Measurements from ENCODE around the gene EPHB4. TPM values are rescaled to one million over a fixed set of nuclear protein-coding genes. Genes with fewer than 3 reads are reported as not detected.

The EPHB4 gene
- total RNA-seq, 2 experiments from 2014 or later: 5.9 to 6.0 TPM

DNA sequence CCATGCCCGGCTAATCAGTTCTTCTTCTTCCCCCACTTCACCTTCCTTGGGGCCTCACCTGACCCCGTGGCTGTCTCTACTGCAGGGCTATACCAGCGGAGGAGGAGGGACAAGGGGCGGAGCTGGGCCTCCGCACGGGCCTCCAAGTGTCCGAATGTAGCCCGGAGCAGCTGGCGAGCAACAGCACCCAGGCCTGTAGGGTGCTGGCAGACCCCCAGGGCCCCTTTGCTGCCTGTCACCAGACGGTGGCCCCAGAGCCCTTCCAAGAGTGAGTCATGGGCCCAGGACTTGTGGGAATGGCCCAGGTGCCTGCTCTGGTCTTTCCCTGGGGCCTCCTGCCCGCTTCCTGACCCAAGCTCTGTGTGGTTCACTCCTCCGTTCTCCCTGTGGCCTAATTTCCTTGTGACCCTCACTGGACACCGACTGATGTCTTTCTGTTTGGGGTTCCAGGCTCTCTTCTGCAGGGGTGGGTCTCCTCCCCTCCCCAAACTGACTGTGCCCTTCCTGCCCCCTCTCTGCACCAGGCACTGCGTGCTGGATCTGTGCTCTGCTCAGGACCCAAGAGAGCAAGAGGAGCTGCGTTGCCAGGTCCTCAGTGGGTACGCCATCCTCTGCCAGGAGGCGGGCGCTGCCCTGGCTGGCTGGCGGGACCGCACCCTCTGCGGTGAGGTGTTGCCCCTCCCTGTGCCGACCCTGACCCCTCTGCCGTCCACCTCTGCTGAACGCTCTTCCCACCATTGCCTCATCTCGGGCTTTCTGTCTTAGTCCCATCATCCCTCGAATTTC, 35.2 kb downstream of the EPHB4 start:
- CTCF ChIA-PET: interaction anchor here (0.7 kb wide), 1 partner anchor 7 kb away, joined by 4 read pairs; no protein-coding TSS in a partner anchor
- Mint-ChIP-seq H3K4me1 (ENCODE audit: low read depth) (no peaks in the 10 kb centered on the region), H3K36me3 (ENCODE audit: low read depth) (no peaks in the 10 kb centered on the region), H3K27me3 (ENCODE audit: low read depth) (peaks cover 6% of the 10 kb centered on the region), H3K27ac (no peak overlapping the region), H3K4me3 (no peak overlapping the region), H3K9me3 (no peaks in the 10 kb centered on the region)
- intact Hi-C loops (cut with micrococcal nuclease): no loop called here
- DNase-seq: no peak

DNA sequence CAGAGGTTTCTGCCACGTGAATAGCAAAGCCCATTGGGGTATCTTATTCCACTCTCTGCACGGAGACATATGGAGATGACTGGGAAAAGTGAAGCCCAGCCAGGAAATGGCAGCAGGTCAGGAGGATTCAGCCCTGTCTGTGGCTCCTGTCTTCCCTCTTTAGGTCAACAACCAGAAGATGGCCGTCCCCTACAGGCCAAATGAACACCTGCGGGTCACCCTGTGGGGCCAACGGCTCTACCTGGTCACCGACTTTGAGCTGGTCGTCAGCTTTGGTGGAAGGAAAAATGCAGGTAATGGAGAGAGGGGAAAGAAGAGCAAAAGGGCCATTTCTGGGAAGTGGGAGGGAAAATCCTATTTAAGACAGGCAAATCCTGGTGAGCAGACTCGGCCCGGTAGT, 38.3 kb downstream of the EPHB4 start:
- CTCF ChIA-PET: interaction anchor here (0.8 to 1.3 kb wide), 4 partner anchors 8 to 64 kb away, joined by 3 to 5 read pairs (median 4); partner anchors contain the start of gene SLC12A9
- peaks cover 2% of the 10 kb centered on the region for H3K4me1 Mint-ChIP-seq (ENCODE audit: low read depth)
- H3K27ac Mint-ChIP-seq: no peak overlapping the region
- H3K27me3 Mint-ChIP-seq (ENCODE audit: low read depth): peaks cover 16% of the 10 kb centered on the region
- DNase-seq: no peak
- no peaks in the 10 kb centered on the region for H3K36me3 Mint-ChIP-seq (ENCODE audit: low read depth)
- no peak overlapping the region for H3K4me3 Mint-ChIP-seq
- intact Hi-C loops (cut with micrococcal nuclease): no loop called here
- no peaks in the 10 kb centered on the region for H3K9me3 Mint-ChIP-seq

DNA sequence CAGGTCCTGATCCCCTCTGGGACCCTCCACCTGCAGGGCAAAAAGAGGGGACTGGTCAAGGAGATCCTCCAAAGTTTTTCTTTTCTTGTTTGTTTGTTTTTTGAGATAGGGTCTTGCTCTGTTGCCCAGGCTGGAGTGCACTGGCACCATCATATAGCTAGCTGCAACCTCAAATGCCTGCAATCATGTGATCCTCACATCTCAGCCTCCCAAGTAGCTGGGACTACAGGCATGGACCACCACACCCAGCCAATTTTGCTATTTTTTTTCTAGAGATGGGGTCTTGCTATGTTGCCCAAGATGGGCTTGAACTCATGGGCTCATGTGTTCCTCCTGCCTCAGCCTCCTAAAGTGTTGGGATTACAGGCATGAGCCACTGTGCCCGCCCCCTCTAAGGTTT, 41.0 kb downstream of the EPHB4 start:
- intact Hi-C loops (cut with micrococcal nuclease): no loop called here
- CTCF ChIA-PET: no interaction called here
- Mint-ChIP-seq H3K36me3 (ENCODE audit: low read depth) (no peaks in the 10 kb centered on the region), H3K9me3 (no peaks in the 10 kb centered on the region), H3K4me1 (ENCODE audit: low read depth) (peaks cover 2% of the 10 kb centered on the region), H3K4me3 (no peak overlapping the region), H3K27me3 (ENCODE audit: low read depth) (peaks cover 16% of the 10 kb centered on the region), H3K27ac (no peak overlapping the region)
- no peak for DNase-seq

DNA sequence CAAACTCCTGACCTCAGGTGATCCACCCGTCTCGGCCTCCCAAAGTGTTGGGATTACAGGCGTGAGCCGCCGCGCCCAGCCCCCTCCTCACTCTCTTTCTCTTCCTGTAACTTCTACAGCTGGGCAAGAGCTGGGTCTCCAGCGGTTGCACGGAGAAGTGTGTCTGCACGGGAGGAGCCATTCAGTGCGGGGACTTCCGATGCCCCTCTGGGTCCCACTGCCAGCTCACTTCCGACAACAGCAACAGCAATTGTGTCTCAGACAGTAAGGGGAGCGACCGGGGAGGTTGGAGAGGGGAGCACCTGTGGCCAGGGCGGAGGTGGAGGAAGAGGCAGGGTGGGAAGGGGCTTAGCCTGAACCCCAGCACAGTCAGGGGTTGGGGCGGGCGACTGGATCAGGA, 41.4 kb downstream of the EPHB4 start:
- Mint-ChIP-seq H3K27ac (no peak overlapping the region), H3K4me1 (ENCODE audit: low read depth) (peaks cover 2% of the 10 kb centered on the region), H3K4me3 (no peak overlapping the region), H3K27me3 (ENCODE audit: low read depth) (peaks cover 16% of the 10 kb centered on the region), H3K36me3 (ENCODE audit: low read depth) (no peaks in the 10 kb centered on the region), H3K9me3 (no peaks in the 10 kb centered on the region)
- intact Hi-C loops (cut with micrococcal nuclease): no loop called here
- peak; percentile 24 for DNase-seq
- CTCF ChIA-PET: no interaction called here

DNA sequence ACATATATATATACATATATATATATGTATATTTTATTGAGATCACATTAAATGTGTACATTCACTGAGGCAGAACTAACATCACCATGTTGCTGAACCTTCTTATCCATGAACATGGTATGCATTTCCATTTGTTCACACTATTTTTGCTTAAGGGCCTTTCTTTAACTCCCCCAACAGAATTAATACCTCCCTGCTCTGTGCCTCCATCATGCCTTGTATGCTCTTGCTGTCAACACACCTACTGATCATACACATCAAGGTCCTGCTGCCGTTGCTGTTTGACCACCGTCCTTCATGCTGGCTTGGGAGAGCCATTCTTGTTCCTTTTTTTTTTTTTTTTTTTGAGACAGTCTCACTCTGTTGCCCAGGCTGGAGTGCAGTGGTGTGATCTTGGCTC, 43.5 kb downstream of the EPHB4 start:
- Mint-ChIP-seq H3K27ac (no peak overlapping the region), H3K27me3 (ENCODE audit: low read depth) (peaks cover 14% of the 10 kb centered on the region), H3K9me3 (no peaks in the 10 kb centered on the region), H3K36me3 (ENCODE audit: low read depth) (no peaks in the 10 kb centered on the region), H3K4me3 (no peak overlapping the region), H3K4me1 (ENCODE audit: low read depth) (peaks cover 2% of the 10 kb centered on the region)
- no peak for DNase-seq
- CTCF ChIA-PET: interaction anchor here (0.7 kb wide), 1 partner anchor 353 kb away, joined by 3 read pairs; no protein-coding TSS in a partner anchor
- intact Hi-C loops (cut with micrococcal nuclease): no loop called here

DNA sequence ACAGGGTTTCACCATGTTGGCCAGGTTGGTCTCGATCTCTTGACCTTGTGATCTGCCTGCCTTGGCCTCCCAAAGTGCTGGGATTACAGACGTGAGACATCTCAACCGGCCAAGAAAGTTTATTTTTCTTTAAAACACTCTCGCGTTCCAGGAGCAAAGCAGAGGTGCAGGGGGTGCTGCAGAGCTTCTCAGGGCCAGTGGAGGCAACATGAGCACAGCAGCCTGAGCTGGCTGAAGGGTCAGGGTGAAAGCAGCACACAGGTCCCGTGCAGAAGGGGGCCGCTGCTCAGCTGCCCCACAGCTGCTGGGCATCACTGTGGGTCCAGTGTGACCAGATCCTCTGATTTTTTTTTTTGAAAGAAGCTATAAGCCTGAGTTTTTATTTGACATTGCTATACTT, 46.1 kb downstream of the EPHB4 start:
- no peak overlapping the region for H3K27ac Mint-ChIP-seq
- peaks cover 2% of the 10 kb centered on the region for H3K4me1 Mint-ChIP-seq (ENCODE audit: low read depth)
- peaks cover 6% of the 10 kb centered on the region for H3K27me3 Mint-ChIP-seq (ENCODE audit: low read depth)
- no peak overlapping the region for H3K4me3 Mint-ChIP-seq
- CTCF ChIA-PET: interaction anchor here (0.7 kb wide), 1 partner anchor 826 kb away, joined by 3 read pairs; no protein-coding TSS in a partner anchor
- DNase-seq: no peak
- H3K9me3 Mint-ChIP-seq: no peaks in the 10 kb centered on the region
- intact Hi-C loops (cut with micrococcal nuclease): no loop called here
- no peaks in the 10 kb centered on the region for H3K36me3 Mint-ChIP-seq (ENCODE audit: low read depth)

DNA sequence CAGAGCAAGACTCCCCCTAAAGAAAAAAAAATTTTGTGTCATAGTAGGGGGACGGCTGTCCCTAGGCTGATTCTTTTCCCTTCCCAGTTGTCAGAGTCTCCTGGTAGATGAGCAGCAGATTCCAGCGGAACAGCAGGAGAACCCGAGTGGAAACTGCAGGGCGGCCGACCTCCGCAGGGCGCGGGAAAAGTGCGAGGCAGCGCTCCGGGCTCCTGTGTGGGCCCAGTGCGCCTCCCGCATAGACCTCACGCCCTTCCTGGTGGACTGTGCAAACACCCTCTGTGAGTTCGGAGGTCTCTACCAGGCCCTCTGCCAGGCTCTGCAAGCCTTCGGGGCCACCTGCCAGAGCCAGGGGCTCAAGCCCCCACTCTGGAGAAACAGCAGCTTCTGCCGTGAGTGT, 48.0 kb downstream of the EPHB4 start:
- Mint-ChIP-seq H3K27me3 (ENCODE audit: low read depth) (peaks cover 3% of the 10 kb centered on the region), H3K27ac (no peak overlapping the region), H3K4me3 (no peak overlapping the region), H3K9me3 (no peaks in the 10 kb centered on the region), H3K4me1 (ENCODE audit: low read depth) (no peaks in the 10 kb centered on the region), H3K36me3 (ENCODE audit: low read depth) (no peaks in the 10 kb centered on the region)
- CTCF ChIA-PET: interaction anchor here (1.0 kb wide), 1 partner anchor 73 kb away, joined by 3 read pairs; the partner anchor contains the start of gene SLC12A9
- DNase-seq: no peak
- intact Hi-C loops (cut with micrococcal nuclease): no loop called here

DNA sequence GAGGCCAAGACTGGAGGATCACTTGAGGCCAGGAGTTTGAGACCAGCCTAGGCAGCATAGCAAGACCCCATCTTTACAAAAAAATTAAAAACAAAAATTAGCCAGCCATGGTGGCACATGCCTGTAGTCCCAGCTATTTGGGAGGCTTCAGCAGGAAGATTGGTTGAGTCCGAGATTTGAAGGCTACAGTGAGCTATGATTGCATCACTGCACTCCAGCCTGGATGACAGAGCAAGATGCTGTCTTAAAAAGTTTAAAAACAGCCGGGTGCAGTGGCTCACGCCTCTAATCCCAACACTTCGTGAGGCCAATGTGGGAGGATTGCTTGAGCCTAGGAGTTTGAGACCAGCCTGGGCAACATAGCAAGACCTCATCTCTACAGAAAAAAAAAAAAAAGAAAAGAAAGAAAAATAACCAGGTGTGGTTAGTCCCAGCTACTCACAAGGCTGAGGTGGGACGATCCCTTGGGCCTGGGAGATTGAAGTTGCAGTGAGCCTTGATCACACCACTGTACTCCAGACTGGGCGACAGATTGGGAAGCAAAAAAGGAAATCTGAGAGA, 49.2 kb downstream of the EPHB4 start:
- no peaks in the 10 kb centered on the region for H3K4me1 Mint-ChIP-seq (ENCODE audit: low read depth)
- H3K36me3 Mint-ChIP-seq (ENCODE audit: low read depth): no peaks in the 10 kb centered on the region
- CTCF ChIA-PET: no interaction called here
- DNase-seq: no peak
- H3K4me3 Mint-ChIP-seq: no peak overlapping the region
- H3K9me3 Mint-ChIP-seq: no peaks in the 10 kb centered on the region
- intact Hi-C loops (cut with micrococcal nuclease): no loop called here
- peaks cover 3% of the 10 kb centered on the region for H3K27me3 Mint-ChIP-seq (ENCODE audit: low read depth)
- no peak overlapping the region for H3K27ac Mint-ChIP-seq

DNA sequence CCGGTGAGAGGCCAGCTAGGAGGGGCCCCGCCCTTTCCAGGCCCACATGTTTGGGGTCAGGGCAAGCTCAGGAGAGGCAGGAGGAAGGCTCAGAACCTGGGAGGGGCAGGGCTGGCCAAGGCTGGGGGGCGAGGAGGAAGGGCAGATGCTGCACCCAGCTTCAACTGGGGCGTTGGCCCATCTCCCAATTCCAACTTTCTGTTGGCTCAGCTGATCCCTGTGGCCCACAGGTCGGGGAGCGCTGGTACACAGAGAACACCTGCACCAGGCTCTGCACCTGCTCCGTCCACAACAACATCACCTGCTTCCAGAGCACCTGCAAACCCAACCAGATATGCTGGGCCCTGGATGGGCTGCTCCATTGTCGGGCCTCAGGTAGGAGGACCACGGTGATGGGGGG, 53.8 kb downstream of the EPHB4 start:
- DNase-seq: no peak
- no peak overlapping the region for H3K4me3 Mint-ChIP-seq
- CTCF ChIA-PET: no interaction called here
- no peaks in the 10 kb centered on the region for H3K4me1 Mint-ChIP-seq (ENCODE audit: low read depth)
- peaks cover 3% of the 10 kb centered on the region for H3K27me3 Mint-ChIP-seq (ENCODE audit: low read depth)
- H3K36me3 Mint-ChIP-seq (ENCODE audit: low read depth): no peaks in the 10 kb centered on the region
- no peaks in the 10 kb centered on the region for H3K9me3 Mint-ChIP-seq
- H3K27ac Mint-ChIP-seq: no peak overlapping the region
- intact Hi-C loops (cut with micrococcal nuclease): no loop called here

DNA sequence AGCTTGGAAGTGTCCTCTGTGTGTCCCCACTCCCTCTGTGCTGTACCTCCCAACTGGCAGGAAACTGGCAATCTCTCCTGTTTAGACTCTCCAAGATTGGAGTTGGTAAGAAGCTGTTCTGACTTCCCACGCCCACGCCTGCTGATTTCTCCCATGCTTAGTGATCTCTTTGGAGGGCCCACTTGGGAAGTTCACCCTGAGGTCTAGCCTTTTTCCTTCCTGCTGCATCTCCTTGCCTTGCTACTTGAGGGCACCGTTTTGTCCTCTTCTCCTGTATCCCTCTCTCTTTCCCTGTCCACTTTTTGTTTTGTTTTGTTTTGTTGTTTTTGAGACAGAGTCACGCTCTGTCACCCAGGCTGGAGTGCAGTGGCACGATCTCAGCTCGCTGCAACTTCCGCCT, 58.5 kb downstream of the EPHB4 start:
- CTCF ChIA-PET: no interaction called here
- no peak overlapping the region for H3K27ac Mint-ChIP-seq
- H3K4me1 Mint-ChIP-seq (ENCODE audit: low read depth): no peaks in the 10 kb centered on the region
- intact Hi-C loops (cut with micrococcal nuclease): no loop called here
- no peaks in the 10 kb centered on the region for H3K36me3 Mint-ChIP-seq (ENCODE audit: low read depth)
- no peaks in the 10 kb centered on the region for H3K9me3 Mint-ChIP-seq
- no peak for DNase-seq
- no peak overlapping the region for H3K4me3 Mint-ChIP-seq
- no peaks in the 10 kb centered on the region for H3K27me3 Mint-ChIP-seq (ENCODE audit: low read depth)

DNA sequence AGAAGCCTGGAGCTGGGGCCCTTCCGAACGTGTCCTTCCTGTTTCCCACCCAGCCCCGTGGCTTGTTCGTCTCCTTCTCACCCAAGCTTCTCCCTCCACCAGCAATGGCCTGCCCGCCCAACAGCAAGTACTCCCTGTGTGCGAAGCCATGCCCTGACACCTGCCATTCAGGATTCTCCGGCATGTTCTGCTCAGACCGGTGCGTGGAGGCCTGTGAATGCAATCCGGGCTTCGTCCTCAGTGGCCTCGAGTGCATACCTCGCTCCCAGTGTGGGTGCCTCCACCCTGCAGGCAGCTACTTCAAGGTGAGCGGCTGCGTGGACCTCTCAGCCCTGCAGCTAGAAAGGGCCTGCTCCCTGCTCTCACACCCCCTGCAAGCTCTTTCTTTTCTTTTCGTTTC, 62.1 kb downstream of the EPHB4 start:
- Mint-ChIP-seq H3K27ac (no peak overlapping the region), H3K36me3 (ENCODE audit: low read depth) (no peaks in the 10 kb centered on the region), H3K4me1 (ENCODE audit: low read depth) (no peaks in the 10 kb centered on the region), H3K9me3 (no peaks in the 10 kb centered on the region), H3K4me3 (no peak overlapping the region), H3K27me3 (ENCODE audit: low read depth) (no peaks in the 10 kb centered on the region)
- DNase-seq: no peak
- intact Hi-C loops (cut with micrococcal nuclease): no loop called here
- CTCF ChIA-PET: no interaction called here

DNA sequence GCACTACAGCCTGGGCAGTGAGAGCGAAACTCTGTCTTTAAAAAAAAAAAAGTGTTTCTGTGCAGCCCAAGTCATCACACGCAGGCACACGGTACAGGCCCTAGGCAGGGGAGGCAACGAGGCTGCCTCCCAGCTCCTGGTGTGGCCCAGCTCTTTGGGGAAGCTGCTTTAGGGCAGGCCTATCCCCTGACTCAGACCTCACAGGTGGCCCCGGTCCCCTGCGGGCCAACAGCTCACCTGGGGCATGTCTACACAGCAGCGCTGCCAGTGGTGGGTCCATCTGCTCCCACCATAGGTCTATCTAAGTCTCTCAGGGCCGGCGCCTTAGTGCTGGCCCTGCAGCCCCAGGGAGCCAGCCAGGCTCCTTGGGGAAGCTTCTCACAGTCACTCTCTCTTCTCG, 62.5 kb downstream of the EPHB4 start:
- no peak overlapping the region for H3K27ac Mint-ChIP-seq
- intact Hi-C loops (cut with micrococcal nuclease): no loop called here
- CTCF ChIA-PET: no interaction called here
- H3K36me3 Mint-ChIP-seq (ENCODE audit: low read depth): no peaks in the 10 kb centered on the region
- no peaks in the 10 kb centered on the region for H3K9me3 Mint-ChIP-seq
- H3K4me1 Mint-ChIP-seq (ENCODE audit: low read depth): no peaks in the 10 kb centered on the region
- no peak overlapping the region for H3K4me3 Mint-ChIP-seq
- H3K27me3 Mint-ChIP-seq (ENCODE audit: low read depth): no peaks in the 10 kb centered on the region
- DNase-seq: no peak

DNA sequence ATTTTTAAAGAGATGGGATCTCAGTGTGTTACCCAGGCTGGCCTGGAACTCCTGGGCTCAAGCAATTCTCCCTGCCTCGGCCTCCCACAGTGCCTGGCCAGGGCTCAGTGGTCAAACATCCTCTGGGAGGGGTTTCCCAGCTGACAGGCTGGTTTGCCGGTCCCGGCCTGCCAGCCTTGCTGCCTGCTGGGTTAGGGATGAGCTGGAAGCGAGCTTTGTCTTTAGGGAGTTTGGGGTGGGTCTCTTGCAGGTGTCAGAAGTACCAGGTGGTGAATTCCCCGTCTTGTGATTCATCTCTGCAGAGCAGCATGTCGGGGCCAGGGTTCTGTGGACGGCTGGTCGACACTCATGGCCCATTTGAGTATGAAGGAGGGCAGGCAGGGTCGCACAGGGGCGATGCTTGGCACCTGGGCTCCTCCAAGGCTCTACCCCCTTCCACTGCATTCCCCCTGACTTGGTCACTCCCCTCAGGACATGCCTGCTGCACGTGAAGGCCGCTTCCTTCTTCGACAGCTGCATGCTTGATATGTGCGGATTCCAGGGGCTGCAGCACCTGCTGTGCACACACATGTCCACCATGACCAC, 63.7 kb downstream of the EPHB4 start:
- intact Hi-C loops (cut with micrococcal nuclease): no loop called here
- no peak for DNase-seq
- Mint-ChIP-seq H3K4me3 (no peak overlapping the region), H3K27me3 (ENCODE audit: low read depth) (no peaks in the 10 kb centered on the region), H3K9me3 (no peaks in the 10 kb centered on the region), H3K27ac (no peak overlapping the region), H3K4me1 (ENCODE audit: low read depth) (no peaks in the 10 kb centered on the region), H3K36me3 (ENCODE audit: low read depth) (no peaks in the 10 kb centered on the region)
- CTCF ChIA-PET: no interaction called here
